SH-SY5Y (cell line): Measurements from ENCODE around the gene LAMC2.

Experiments used
- GATA2 ChIP-seq: IDR thresholded peaks from 2 replicates; pipeline ENCODE4 v1.6.1; 2011; ENCODE audit warnings: mild to moderate bottlenecking, low read depth, low read length
- GATA3 ChIP-seq: IDR thresholded peaks from 2 replicates; pipeline ENCODE4 v1.6.1; 2011; ENCODE audit warnings: low read depth, mild to moderate bottlenecking, low read length, moderate library complexity

Gene LAMC2

GRCh38 chr1:183163316-183163715 is 22.7 kb upstream of the LAMC2 start:
- no peak for TF ChIP-seq GATA3
- no peak for TF ChIP-seq GATA2

- TF ChIP-seq GATA3 (no peak), GATA2 (no peak)
Observed at GRCh38 chr1:183164340-183164739, 21.7 kb upstream of the LAMC2 start.

GRCh38 chr1:183164963-183165362 is 21.1 kb upstream of the LAMC2 start:
- no peak for TF ChIP-seq GATA2
- TF ChIP-seq GATA3, result no peak

- TF ChIP-seq GATA2, result no peak
- no peak for TF ChIP-seq GATA3
Observed at GRCh38 chr1:183165456-183165855, 20.6 kb upstream of the LAMC2 start.

GRCh38 chr1:183166454-183166853 is 19.6 kb upstream of the LAMC2 start:
- no peak for TF ChIP-seq GATA3
- TF ChIP-seq GATA2, result no peak

GRCh38 chr1:183167676-183168075 is 18.4 kb upstream of the LAMC2 start:
- TF ChIP-seq GATA3, result no peak
- no peak for TF ChIP-seq GATA2

GRCh38 chr1:183168308-183168707 is 17.8 kb upstream of the LAMC2 start:
- TF ChIP-seq GATA2, result no peak
- TF ChIP-seq GATA3, result no peak

- TF ChIP-seq GATA2 (no peak), GATA3 (no peak)
Observed at GRCh38 chr1:183173828-183174227, 12.2 kb upstream of the LAMC2 start.

GRCh38 chr1:183175631-183176030 is 10.4 kb upstream of the LAMC2 start:
- TF ChIP-seq GATA2 (no peak), GATA3 (no peak)

GRCh38 chr1:183178545-183178944 is 7.5 kb upstream of the LAMC2 start:
- TF ChIP-seq GATA3 (no peak), GATA2 (no peak)

GRCh38 chr1:183179033-183179432 is 7.0 kb upstream of the LAMC2 start:
- TF ChIP-seq GATA3 (no peak), GATA2 (no peak)

GRCh38 chr1:183180218-183180617 is 5.8 kb upstream of the LAMC2 start:
- TF ChIP-seq GATA3 (no peak), GATA2 (no peak)

- TF ChIP-seq GATA2 (no peak), GATA3 (no peak)
Observed at GRCh38 chr1:183180634-183181056, 5.4 kb upstream of the LAMC2 start.

- no peak for TF ChIP-seq GATA2
- TF ChIP-seq GATA3, result no peak
Observed at GRCh38 chr1:183186841-183187240, 777 bp downstream of the LAMC2 start.

GRCh38 chr1:183188240-183188639 is 2.2 kb downstream of the LAMC2 start:
- TF ChIP-seq GATA3 (no peak), GATA2 (no peak)

GRCh38 chr1:183191833-183192232 is 5.8 kb downstream of the LAMC2 start:
- TF ChIP-seq GATA2 (no peak), GATA3 (no peak)
